ENCODE data around the gene ZNF77. TPM values are rescaled to one million over a fixed set of nuclear protein-coding genes. Genes with fewer than 3 reads are reported as not detected.

ZNF77 gene
- total RNA-seq, 6 experiments from 2014 or later: 1.1 to 1.5 (median 1.3) TPM

DNA sequence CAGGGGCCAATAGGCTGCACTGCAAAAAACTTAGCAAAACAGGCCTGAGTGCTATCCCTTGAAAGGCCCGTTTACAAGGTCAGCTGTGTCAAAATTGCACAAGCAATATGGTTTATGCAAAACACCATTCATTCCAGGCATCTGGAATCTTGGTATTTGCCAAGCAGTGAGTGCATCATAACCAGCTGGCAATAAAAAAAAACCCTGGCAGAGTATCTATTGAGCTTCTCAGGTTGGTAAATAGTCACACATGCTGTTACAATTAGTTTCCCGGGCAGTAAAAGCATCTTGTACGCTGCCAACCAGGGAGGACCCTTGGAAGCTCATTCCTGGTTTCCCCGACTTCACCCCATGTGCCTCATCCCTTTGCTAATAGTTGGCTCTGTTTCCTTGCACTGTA lies 21.3 kb downstream of the ZNF77 start:
- peak in 2 of 4 donors; percentile 21 to 68 for ATAC-seq
- no peak for DNase-seq
- TF ChIP-seq CTCF (IDR thresholded peaks at IDR 0.05) (no peak), POLR2A (IDR thresholded peaks at IDR 0.05) (no peak)
- H3K9me3 ChIP-seq: no peaks in the 10 kb centered on the region
- intact Hi-C loops (cut with DNase I): no loop called here
- peaks cover 0 to 3% (median under 1%) of the 10 kb centered on the region in 4 donors for H3K36me3 ChIP-seq
- H3K27me3 ChIP-seq: no peaks in the 10 kb centered on the region
- H3K4me3 ChIP-seq: no peak overlapping the region
- H3K27ac ChIP-seq: no peak overlapping the region
- 32% methylated on average over 4 of the region's 4 CpGs for WGBS (ENCODE audit: insufficient coverage, low coverage, low lambda C conversion rate, missing lambda C conversion rate)
- peaks cover 0 to 8% (median 0%) of the 10 kb centered on the region in 4 donors for H3K4me1 ChIP-seq

DNA sequence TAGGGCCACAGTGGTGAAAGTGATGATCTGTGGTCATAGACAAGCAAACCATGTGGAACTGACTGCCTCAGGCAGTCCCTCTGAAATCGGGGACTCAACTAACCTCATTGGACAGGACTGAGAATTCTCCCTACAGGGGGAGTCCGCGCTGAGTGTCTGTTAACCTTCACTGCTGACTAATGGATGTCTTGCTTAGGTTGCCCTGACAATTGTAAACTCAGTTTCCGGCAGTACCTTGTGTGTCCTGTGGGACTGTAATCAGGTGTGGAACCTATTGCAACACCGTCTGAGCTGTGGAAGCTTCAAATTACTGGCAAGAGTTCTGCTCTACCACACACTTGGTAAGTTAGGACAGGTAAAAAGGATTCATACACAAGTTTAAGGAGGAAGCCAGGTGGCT lies 21.8 kb downstream of the ZNF77 start:
- peak in 1 of 4 donors; percentile 22 for TF ChIP-seq CTCF (IDR thresholded peaks at IDR 0.05)
- TF ChIP-seq POLR2A (IDR thresholded peaks at IDR 0.05): no peak
- DNase-seq (no peak), ATAC-seq (peak in 3 of 4 donors; percentile 70 to 78 (median 72))
- Histone ChIP-seq H3K27ac (no peak overlapping the region), H3K4me1 (peaks cover 0 to 8% (median 0%) of the 10 kb centered on the region in 4 donors), H3K9me3 (peaks cover 0 to 4% (median 0%) of the 10 kb centered on the region in 4 donors), H3K4me3 (no peak overlapping the region), H3K36me3 (peaks cover 0 to 5% (median 2%) of the 10 kb centered on the region in 4 donors), H3K27me3 (no peaks in the 10 kb centered on the region)
- intact Hi-C loops (cut with DNase I): no loop called here
- WGBS (ENCODE audit: insufficient coverage, low coverage, low lambda C conversion rate, missing lambda C conversion rate): 16% methylated on average over 4 of the region's 5 CpGs

- H3K27me3 ChIP-seq: no peaks in the 10 kb centered on the region
- ATAC-seq (no peak), DNase-seq (no peak)
- H3K4me1 ChIP-seq: no peaks in the 10 kb centered on the region
- intact Hi-C loops (cut with DNase I): no loop called here
- peaks cover 0 to 30% (median 17%) of the 10 kb centered on the region in 4 donors for H3K36me3 ChIP-seq
- no peak overlapping the region for H3K4me3 ChIP-seq
- no peak for TF ChIP-seq POLR2A (IDR thresholded peaks at IDR 0.05)
- no peak for TF ChIP-seq CTCF (IDR thresholded peaks at IDR 0.05)
- no peak overlapping the region for H3K27ac ChIP-seq
- H3K9me3 ChIP-seq: peaks cover 0 to 19% (median 5%) of the 10 kb centered on the region in 4 donors
- WGBS (ENCODE audit: insufficient coverage, low coverage, low lambda C conversion rate, missing lambda C conversion rate): 92% methylated on average over 14 of the region's 16 CpGs
Measured at GRCh38 chr19:2917275-2918184, 27.2 kb downstream of the ZNF77 start.

- no peak overlapping the region for H3K4me3 ChIP-seq
- H3K27ac ChIP-seq: no peak overlapping the region
- H3K36me3 ChIP-seq: peaks cover 0 to 19% (median 9%) of the 10 kb centered on the region in 4 donors
- H3K27me3 ChIP-seq: no peaks in the 10 kb centered on the region
- TF ChIP-seq CTCF (IDR thresholded peaks at IDR 0.05) (no peak), POLR2A (IDR thresholded peaks at IDR 0.05) (no peak)
- no peak for DNase-seq
- intact Hi-C loops (cut with DNase I): no loop called here
- no peak for ATAC-seq
- WGBS (ENCODE audit: insufficient coverage, low coverage, low lambda C conversion rate, missing lambda C conversion rate): 98% methylated on average over 4 of the region's 5 CpGs
- H3K9me3 ChIP-seq: peaks cover 0 to 9% (median 3%) of the 10 kb centered on the region in 4 donors
- no peaks in the 10 kb centered on the region for H3K4me1 ChIP-seq
Measured at GRCh38 chr19:2912306-2912705, 32.5 kb downstream of the ZNF77 start.
